Spleen (tissue), 11 donors: ENCODE results near the gene MAS1. TPM values are rescaled to one million over a fixed set of nuclear protein-coding genes. Genes with fewer than 3 reads are reported as not detected.

Experiments
- DNase-seq: peaks from one replicate; pipeline ENCODE4 v3.0.0-alpha.2; 2020
- H3K27ac ChIP-seq, 8 donors: fragments of 200-600 bp; sonication (generic) in 7 of 8; 1 replicate in 4 of 8; 2 replicates in 4 of 8; pipeline versions ENCODE4 v1.5.0 to v1.8.0; 2016 to 2021; ENCODE audit warnings: inconsistent platforms in 4 of 8, mild to moderate bottlenecking in 4 of 8, moderate library complexity in 1 of 8
- H3K27me3 ChIP-seq, 7 donors: fragments of 200-600 bp; sonication (generic) in 6 of 7; replicated peaks in 1 of 7; 1 replicate in 4 of 7; 2 replicates in 3 of 7; pipeline versions ENCODE4 v1.5.0 to v1.8.0; 2016 to 2021; ENCODE audit warnings: inconsistent platforms in 3 of 7, mild to moderate bottlenecking in 1 of 7
- H3K36me3 ChIP-seq, 6 donors: fragments of 200-600 bp; sonication (generic) in 5 of 6; 1 replicate in 4 of 6; 2 replicates in 2 of 6; pipeline versions ENCODE4 v1.5.0 to v1.8.0; 2016 to 2021; ENCODE audit warnings: inconsistent platforms in 2 of 6
- H3K4me1 ChIP-seq, 6 donors: fragments of 200-600 bp; sonication (generic) in 5 of 6; 1 replicate in 3 of 6; 2 replicates in 3 of 6; pipeline versions ENCODE4 v1.5.0 to v1.8.0; 2016 to 2021; ENCODE audit warnings: inconsistent platforms in 3 of 6
- H3K4me3 ChIP-seq, 8 donors: fragments of 200-600 bp; sonication (generic) in 7 of 8; 1 replicate in 4 of 8; 2 replicates in 4 of 8; pipeline versions ENCODE4 v1.5.0 to v1.8.0; 2016 to 2021; ENCODE audit warnings: inconsistent platforms in 4 of 8, mild to moderate bottlenecking in 4 of 8, moderate library complexity in 2 of 8
- H3K9me3 ChIP-seq, 8 donors: fragments of 200-600 bp; sonication (generic) in 7 of 8; 1 replicate in 4 of 8; 2 replicates in 4 of 8; pipeline versions ENCODE4 v1.5.0 to v1.8.0; 2016 to 2021; ENCODE audit warnings: inconsistent platforms in 4 of 8
- CTCF ChIP-seq, 11 experiments: fragments of 200-600 bp in 7 of 11; fragments of 450-650 bp in 4 of 11; sonication (generic) in 4 of 11; IDR thresholded peaks in 8 of 11; conservative IDR thresholded peaks in 3 of 11; 1 replicate in 7 of 11; 2 replicates in 4 of 11; pipeline versions ENCODE4 v1.4.0 to v1.8.0; 2016 to 2021; ENCODE audit warnings: antibody characterized with exemption in 11 of 11, inconsistent platforms in 4 of 11, mild to moderate bottlenecking in 1 of 11
- POLR2A ChIP-seq, 3 donors: fragments of 450-650 bp; IDR thresholded peaks; one replicate each; pipeline ENCODE4 v1.5.1; 2017; ENCODE audit warnings: antibody characterized with exemption in 3 of 3, mild to moderate bottlenecking in 1 of 3
- POLR2AphosphoS5 ChIP-seq, 3 donors: sonication (generic); formaldehyde crosslinking; IDR thresholded peaks; one replicate each; pipeline ENCODE4 v1.5.1; 2017; ENCODE audit warnings: antibody characterized with exemption in 3 of 3
- WGBS, 5 donors: extraction: QIAGEN DNeasy Blood & Tissue Kit in 3 of 5; methylation state at CpG; one replicate each; pipeline versions ENCODE4 v1.1.5 to v1.1.7; 2013 to 2018; 5-methylcytosine and 5-hydroxymethylcytosine counted together
- intact Hi-C: fragments of 100-400 bp; cut with DNase I; formaldehyde crosslinking; loops from one replicate; pipeline ENCODE4 v1.15.0; 2023; ENCODE audit warnings: low total_unique reads
- polyA plus RNA-seq, 3 donors: library from polyadenylated mRNA; stranded (reverse); fragments of 200-250 nt; gene quantifications; one replicate each; pipeline ENCODE4 v1.2.1, GENCODE V29; 2013
- total RNA-seq, 7 donors: library from RNA; depleted of rRNA in 3 of 7; stranded (reverse); fragments of >200 nt in 3 of 7; fragmentation: NEBNext Ultra II Directional in 4 of 7; extraction: Animal tissue kit (Norgen Biotek cat#: 25700) in 4 of 7; gene quantifications; one replicate each; pipeline versions ENCODE4 v1.1.0 to v1.2.1, GENCODE V29; 2016 to 2021
- donor health status: healthy with polysubstance abuse.
- donor health status: DM: no; HTN: no; CAD: no; lungs with moderate emphysema.
- donor health status: DM: no; HTN: no; CAD: no.
- donor health status: Bipolar disorder and iron deficiency.
- donor health status: healthy.
- donor health status: DM: no; HTN: no; CAD: no.
- donor health status: DM: yes; HTN: yes; CAD: no.

Gene MAS1
- total and polyA plus RNA-seq, 10 donors, result under 0.01 TPM; not detected in 9

- Histone ChIP-seq H3K36me3 (no peaks in the 10 kb centered on the region), H3K4me1 (no peaks in the 10 kb centered on the region), H3K27ac (no peak overlapping the region), H3K27me3 (peaks cover 0 to 15% (median 0%) of the 10 kb centered on the region in 7 donors), H3K9me3 (no peaks in the 10 kb centered on the region), H3K4me3 (no peak overlapping the region)
- no peak for DNase-seq
- intact Hi-C loops, result no loop called here
- TF ChIP-seq POLR2AphosphoS5 (IDR thresholded peaks at IDR 0.05) (no peak), POLR2A (IDR thresholded peaks at IDR 0.05) (no peak), CTCF (IDR thresholded peaks at IDR 0.05 in 8 of 11, conservative IDR thresholded peaks at IDR 0.05 in 3 of 11) (no peak)
- WGBS, 5 donors, result 67 to 81% (median 70%) methylated on average over 4 of the region's 4 CpGs
Observed at GRCh38 chr6:159875194-159875593, 15.6 kb upstream of the MAS1 start.

- 78 to 93% (median 84%) methylated on average over 3 of the region's 3 CpGs for WGBS, 5 donors
Observed at GRCh38 chr6:159876242-159876641, 14.5 kb upstream of the MAS1 start.

GRCh38 chr6:159877256-159877808, 13.5 kb upstream of the MAS1 start:
- Histone ChIP-seq H3K27ac (no peak overlapping the region), H3K4me3 (no peak overlapping the region), H3K27me3 (peaks cover 0 to 24% (median 0%) of the 10 kb centered on the region in 7 donors), H3K9me3 (no peaks in the 10 kb centered on the region), H3K36me3 (no peaks in the 10 kb centered on the region), H3K4me1 (no peaks in the 10 kb centered on the region)
- 76 to 93% (median 83%) methylated on average over 5 of the region's 5 CpGs for WGBS, 5 donors
- TF ChIP-seq POLR2AphosphoS5 (IDR thresholded peaks at IDR 0.05) (no peak), CTCF (IDR thresholded peaks at IDR 0.05 in 8 of 11, conservative IDR thresholded peaks at IDR 0.05 in 3 of 11) (no peak)
- DNase-seq, result no peak
- intact Hi-C loops, result no loop called here

More at GRCh38 chr6:159876242-159876641, 14.5 kb upstream of the MAS1 start:
- Histone ChIP-seq H3K27me3 (peaks cover 0 to 24% (median 0%) of the 10 kb centered on the region in 7 donors), H3K4me1 (no peaks in the 10 kb centered on the region), H3K36me3 (no peaks in the 10 kb centered on the region), H3K27ac (no peak overlapping the region), H3K9me3 (no peaks in the 10 kb centered on the region), H3K4me3 (no peak overlapping the region)
- no peak for DNase-seq
- TF ChIP-seq POLR2A (IDR thresholded peaks at IDR 0.05) (no peak), CTCF (IDR thresholded peaks at IDR 0.05 in 8 of 11, conservative IDR thresholded peaks at IDR 0.05 in 3 of 11) (no peak)
- intact Hi-C loops, result no loop called here

GRCh38 chr6:159878341-159878740, 12.4 kb upstream of the MAS1 start:
- no peak for DNase-seq
- no peak overlapping the region for H3K27ac ChIP-seq
- 84 to 93% (median 87%) methylated on average over 8 of the region's 8 CpGs for WGBS, 5 donors
- TF ChIP-seq CTCF (IDR thresholded peaks at IDR 0.05 in 8 of 11, conservative IDR thresholded peaks at IDR 0.05 in 3 of 11) (no peak), POLR2A (IDR thresholded peaks at IDR 0.05) (no peak)
- no peak overlapping the region for H3K4me3 ChIP-seq
- intact Hi-C loops, result no loop called here
- H3K27me3 ChIP-seq, result peaks cover 0 to 24% (median 0%) of the 10 kb centered on the region in 7 donors
- no peaks in the 10 kb centered on the region for H3K4me1 ChIP-seq
- no peaks in the 10 kb centered on the region for H3K9me3 ChIP-seq
- no peaks in the 10 kb centered on the region for H3K36me3 ChIP-seq
